NK-92 (cell line): ENCODE results near the gene KCNN3.
"Not testable (repeated sequence)": the region's sequence is repeated elsewhere in the genome, so short reads cannot be mapped to it uniquely, and the experiment has no call there.

Experiments used
- DNase-seq: peaks from one replicate; lab custom pipeline; 2025; ENCODE audit not compliant: unreplicated experiment; lab: John Stamatoyannopoulos, UW

The KCNN3 gene

DNA sequence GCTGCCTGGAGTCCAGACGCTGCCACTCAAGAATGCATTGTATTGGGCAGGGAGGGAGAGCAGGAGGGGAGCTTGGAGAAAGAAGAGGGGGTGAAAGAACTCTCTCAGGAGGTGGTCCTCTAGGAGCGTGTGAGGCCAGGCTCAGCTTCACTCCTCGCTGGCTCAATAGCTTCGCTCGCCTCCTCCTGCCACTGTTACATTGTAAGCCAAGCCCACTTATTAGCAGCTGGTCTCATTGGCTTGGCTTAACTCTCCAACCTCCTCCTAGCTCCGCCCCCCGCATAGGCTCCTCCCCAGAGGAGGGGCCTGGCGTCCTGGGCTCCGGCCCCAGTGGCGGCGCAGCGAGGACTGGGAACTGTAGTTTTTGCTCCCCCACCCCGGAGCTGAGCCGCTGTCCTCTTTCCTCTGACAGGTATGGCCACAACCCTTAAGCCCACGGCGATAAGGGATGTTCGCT is at the start of gene KCNN3:
Gene KCNN3 (minus strand): TSS at position 167 of the 457 bp plus-strand sequence. CDS start 317 bp downstream, outside the sequence.
- no peak for DNase-seq

DNA sequence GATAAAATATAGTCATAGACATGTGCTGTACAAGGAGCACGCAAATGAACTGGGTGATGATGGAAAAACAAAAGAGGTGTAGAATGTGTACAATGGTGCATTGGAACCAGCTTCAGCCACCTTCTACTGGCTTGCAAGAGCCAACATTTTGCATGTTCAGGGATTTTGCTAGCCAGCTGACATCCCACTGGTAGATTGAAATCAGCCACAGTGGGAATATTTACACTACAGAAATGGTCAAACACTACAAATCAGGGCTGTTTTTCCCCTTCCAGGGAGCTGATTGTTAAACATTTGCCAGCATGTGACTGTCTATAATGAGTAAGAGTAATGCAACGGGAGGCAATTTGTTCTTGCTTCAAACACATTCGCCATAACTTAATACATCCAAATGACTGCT is 43.2 kb upstream of the KCNN3 start:
- no peak for DNase-seq

DNA sequence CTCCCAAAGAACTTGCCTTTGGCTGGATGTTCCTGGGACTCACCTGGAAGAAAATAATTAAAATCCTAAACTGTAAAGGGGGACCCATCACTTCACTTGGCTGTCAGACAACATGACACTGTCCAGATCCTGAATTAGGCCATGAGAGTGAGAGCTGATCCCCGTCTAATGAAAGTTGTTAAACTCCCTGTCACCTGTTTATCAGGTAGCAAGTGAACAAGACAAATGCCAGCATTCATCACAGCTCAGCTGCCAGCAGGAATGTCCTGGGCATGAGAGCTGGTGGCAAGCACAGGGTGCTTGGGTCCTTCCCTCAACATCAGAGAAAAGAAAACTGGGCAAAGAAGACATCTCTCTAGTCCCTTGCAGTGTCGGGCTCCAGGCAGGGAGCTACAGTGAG is 42.7 kb upstream of the KCNN3 start:
- DNase-seq: no peak

DNA sequence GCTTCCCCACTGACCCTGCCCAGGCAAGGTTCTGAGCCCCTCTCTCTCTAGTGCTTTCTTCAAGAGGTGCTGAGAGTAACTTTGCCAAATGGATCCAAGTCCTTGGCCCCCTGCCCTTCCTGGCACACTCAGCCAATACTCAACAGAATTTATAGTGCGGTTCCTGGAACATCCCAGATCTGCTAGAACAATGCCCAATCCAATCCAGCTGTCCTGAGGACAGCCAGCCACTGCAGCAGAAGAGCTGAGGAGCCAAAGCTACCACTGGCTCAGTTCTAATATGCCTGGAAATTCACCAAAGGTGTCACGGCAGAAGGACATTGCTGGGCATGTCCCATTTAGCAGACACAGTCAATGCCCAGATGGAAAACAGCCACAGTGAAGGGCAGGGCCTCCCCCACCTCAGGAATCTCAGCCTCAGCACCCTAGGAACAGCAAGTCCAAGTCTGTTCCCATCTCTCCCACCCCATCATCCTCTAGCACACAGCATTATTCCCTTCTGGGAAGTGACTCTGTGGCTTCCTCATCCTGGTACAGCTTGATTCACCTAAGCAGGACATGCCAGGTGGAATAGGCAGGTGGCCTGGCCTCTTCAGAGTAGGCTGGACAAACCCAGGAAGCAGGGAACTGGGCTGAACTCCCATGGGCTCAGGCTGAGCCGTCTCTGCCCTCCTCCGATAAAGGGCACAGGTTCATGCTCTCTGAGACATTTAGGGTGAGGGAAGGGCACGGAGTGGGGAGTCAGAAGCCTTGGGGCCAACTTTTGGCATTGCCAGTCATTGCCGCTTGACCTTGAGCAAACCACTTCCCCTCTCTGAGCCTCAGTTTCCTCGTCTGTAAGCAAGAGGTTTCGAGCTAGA is 41.8 kb upstream of the KCNN3 start:
- DNase-seq: no peak

DNA sequence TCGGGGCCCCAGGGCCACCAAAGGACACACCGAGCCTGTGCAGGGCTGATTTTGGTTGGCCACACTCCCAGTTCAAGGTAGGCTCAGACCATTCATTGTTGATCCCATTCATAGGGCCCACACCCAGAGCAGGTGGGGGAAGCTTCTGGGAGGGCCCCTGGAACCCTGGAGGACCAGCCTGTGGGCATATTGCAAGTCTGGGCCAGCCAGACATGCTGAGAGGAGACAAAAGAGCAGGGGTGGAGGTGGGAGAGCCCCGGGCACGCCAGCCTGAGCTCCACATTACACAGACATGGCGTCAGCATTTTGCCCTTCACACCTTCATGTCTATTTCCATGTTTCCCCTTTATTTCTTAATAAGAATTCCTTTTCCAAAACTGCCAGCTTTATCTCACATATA is 40.8 kb upstream of the KCNN3 start:
- DNase-seq: no peak

DNA sequence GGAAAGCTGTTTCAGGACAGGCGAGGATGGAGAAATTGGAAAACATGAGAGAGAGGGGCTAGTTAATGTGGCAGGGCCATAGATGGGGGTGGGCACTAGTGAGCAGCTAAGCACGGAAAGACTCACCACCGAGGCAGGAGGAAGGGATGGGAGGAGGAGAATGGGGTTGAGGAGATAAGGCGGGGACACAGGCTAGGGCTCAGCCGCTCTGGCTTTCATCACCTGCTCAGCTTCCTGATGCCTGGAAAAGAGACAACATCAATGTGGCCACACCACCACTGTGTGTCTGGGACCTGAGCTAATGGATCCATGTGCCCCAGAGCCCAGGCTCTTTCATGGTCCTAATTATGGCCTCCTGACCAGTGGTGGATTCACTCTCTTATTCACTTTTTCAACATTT is 38.9 kb upstream of the KCNN3 start:
- no peak for DNase-seq

DNA sequence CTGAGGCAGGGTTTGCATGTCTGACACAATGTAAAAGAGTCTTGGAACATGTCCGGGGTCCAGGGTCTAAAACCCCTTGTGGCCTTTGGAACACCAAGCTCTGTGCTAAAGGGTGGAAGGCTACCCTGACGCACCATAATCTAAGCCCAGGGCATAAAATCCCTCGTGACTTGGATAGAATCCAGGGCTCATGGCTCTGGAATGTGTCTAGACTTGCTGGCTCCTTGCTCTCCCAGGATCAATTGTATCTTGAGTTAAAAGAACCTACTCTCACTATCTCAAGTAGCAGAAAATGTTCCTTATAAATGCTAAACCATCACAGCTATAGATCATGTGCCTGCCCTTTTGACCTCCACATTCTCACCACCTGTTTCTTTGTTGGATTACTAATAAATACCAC is 38.0 kb upstream of the KCNN3 start:
- DNase-seq: not testable (repeated sequence)

DNA sequence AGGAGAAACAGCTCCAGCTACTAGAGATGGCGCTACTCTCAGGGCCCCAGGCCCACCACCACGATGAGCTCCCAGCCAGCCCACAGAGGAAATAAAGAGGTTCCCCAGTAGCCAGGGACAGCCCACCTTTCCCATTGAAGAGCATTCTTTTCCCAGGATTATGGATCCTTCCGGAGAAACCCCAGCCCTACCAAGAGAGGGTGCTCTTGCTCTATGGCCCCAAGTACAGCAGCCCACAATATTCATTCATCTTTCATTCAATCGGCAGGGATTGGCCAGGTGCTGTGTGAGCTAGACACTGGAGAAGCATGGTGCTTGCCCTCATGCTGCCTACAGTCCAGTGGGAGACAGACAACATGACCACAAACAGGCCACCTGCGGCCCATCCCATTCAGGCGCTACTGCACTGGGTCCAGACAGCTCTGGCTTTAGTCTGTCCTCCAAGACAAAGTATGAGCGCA is 36.6 kb upstream of the KCNN3 start:
- DNase-seq: no peak

DNA sequence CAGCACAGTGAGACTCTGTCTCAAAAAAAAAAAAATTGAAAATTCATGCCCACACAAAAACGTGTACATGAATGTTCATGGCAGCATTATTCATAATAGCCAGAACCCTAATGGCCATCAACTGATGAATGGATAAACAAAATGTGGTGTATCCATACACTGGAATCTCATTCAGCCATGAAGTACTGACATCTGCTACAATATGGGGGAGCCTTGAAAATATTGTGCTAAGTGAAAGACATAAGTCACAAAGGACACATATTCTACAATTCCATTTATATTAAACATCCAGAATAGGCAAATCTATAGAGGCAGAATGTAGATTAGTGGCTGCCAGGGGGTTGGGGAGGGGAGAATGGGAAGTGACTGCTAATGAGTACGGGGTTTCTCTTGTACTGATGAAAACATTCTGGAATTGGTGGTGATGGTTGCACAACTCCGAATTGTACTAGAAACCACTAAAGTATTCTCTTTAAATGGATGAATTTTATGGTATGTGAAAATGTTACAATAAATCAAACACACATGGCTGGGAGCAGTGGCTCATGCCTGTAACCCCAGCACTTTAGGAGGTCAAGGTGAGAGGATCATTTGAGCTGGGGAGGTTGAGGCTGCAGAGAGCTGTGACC is 33.0 kb upstream of the KCNN3 start:
- DNase-seq: no peak

DNA sequence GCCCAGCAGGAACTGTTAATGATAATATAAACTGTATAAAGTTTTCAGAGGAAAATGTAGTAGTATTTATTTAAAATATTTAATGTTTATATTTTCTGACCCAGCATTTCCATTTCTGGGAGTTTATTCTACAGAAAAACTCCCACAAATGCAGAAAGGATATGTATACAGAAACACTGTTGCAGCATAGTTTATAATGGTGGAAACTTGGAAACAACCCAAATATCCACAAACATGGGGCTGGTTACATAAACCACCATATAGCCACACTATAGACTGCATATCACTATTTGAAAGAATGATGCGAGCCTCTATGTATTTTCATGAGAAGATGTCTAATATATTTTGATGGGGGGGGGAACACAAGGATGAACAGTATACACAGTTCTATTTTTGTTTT is 31.5 kb upstream of the KCNN3 start:
- no peak for DNase-seq

DNA sequence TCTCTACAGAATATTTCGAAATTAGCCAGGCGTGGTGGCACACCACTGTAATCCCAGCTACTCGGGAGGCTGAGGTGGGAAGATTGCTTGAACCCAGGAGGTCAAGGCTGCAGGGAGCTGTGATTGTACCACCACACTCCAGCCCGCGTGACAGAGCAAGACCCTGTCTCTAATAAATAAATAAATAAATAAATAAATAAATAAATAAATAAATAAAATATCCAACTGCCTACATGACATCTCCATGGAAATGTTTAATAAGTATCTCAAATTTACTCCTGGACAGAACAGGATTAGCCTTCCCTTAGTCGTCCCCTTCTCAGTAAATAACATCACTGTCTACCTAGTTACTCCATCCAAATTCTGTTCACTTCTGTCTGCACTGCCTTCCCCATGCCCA is 29.0 kb upstream of the KCNN3 start:
- no peak for DNase-seq

DNA sequence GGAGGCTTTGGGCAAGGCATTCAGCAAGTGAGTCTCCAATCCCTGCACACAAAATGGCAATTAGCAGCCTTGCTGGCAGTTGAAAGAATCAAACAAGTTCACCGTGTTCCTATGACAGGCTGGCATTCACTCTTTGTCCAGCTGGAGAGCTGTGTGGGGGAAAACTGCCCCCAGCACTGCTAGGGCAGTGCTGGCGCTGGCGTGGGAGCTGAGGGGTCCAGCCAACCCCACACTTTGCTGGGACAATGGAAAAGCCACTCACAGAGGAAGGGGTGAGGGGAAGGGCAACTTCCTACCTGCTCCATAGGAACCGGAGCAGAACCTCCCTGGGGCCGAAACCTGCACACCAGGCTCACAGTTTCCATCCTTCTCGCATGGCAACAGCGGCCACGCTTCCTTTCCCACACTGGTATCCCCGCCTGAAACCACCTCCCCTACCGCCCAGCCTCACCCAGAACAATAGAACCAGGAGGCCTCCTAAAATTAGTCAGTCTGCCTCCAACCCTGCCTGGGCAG is 26.7 kb upstream of the KCNN3 start:
- no peak for DNase-seq

DNA sequence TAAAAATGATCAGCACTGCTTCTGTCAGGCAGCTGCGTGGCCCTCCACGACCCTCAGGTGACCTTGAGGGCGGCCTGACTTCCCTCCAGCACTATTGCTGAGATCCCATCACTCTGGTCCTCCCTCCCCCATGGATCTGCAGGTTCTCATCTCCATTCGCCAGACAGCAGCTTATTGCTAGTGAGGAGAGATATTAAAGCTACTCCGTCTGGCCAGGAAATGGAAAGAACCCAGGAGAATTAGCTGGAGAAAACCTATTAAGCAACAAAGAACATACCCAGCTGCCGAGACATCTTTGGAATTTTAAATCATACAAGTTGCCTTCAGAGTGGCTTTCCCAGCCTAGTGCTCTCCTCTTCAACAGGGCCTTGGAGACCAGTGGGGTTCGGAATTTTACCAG is 25.7 kb upstream of the KCNN3 start:
- DNase-seq: no peak

DNA sequence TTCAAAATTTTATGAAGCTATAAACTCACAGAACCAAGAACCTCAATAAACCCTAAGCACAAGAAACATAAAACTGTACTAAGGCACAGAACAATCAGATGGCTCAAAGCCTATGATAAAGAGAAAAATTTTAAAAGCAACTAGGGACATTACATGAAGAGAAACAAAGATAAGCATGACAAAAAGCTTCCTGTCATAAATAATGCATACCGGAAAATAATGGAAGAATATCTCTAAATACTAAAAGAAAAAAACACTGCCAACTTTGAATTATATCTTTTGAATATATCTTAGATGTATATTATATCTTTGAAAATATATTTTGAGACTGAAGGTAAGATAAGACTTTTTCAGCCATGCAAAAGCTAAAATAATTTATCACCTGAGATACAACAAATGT is 21.4 kb upstream of the KCNN3 start:
- no peak for DNase-seq

DNA sequence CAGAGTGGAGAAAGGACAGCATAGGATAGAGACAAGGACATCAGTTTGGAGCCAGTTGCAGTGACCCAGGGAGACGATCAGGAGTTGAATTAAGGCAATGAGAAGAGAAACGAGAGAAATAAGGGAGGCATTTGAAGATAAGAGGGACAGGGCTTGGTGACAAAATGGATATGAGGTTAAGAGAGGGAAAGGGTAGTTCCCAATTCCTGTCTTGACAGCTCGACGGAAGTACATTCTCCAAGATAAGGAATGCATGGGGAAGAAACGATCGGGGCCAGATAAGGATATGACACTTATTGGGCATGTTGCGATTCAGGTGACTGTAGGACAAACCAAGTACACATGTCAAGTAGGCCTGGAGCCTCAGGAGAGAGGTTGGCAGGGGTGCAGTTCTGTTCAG is 18.7 kb upstream of the KCNN3 start:
- no peak for DNase-seq

DNA sequence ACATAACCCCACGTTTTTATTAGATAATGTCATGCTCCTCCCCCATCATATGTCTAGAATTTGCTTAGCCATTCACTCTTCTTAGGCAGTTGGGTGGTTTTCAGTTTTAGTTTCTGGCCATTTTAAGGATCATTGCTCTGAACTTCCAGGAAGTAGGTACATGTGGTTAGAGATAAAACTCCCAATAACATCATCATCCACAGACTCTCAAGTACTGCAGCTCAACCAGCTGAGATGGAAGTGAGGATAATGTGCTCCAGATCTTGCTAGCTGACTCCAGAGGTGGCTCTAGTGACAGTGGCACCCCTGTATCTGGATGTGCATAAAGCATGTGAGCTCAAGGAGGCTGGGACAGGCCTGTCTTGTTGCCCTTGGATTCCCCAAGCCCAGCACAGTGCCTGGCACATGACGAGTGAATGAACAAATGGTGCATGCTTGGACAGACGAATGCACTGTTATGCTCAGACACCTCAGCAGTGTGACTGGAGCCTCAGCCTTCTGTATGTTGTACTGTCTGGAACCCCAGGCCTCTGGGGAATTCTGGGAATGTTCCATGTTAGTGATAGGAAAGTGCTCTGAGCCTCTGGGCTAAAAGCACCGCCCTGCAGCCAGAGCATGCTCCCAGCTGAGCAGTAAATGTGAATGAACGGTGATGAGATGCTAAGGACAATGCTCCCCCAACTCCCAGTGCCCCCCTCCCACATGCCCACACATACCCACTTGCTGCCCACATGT is 16.4 kb upstream of the KCNN3 start:
- DNase-seq: no peak

DNA sequence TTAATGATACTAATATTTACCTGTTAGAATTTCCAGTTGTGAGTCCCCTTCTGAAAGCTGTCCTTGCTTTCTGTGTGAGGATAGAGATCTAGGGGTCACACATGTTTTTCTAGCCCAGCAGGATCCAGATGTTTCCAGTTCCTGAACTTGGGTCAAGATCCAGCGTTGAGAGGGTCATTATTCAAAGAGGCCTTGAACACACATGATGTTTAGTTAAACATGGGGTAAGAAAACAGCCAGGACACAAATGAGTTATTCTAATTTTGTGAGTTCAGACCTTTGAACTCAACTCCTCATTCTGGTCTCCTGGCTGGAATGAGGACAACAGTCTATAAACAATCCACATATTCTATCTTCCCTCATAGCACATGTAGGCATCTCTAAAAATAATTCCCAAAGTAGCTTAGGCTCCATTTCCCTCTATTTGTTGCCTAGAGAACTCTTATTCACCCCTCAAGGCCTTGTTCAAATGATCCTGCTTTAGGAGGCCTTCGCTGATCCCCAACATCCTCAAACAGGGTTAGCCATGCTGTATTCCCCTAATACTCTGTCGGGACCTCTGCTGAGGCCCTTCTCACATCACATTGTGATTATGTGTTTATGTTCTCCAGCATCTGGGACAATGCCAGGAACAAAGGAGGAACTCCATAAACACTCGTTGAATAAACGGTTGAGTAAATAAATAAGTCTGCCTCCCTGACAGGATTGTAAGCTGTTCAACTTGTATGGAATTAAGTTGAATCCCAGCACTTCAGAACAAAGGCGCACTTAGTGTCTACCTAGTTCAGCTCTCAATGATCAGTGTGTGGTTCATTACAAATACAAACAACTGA is 15.0 kb upstream of the KCNN3 start:
- no peak for DNase-seq

DNA sequence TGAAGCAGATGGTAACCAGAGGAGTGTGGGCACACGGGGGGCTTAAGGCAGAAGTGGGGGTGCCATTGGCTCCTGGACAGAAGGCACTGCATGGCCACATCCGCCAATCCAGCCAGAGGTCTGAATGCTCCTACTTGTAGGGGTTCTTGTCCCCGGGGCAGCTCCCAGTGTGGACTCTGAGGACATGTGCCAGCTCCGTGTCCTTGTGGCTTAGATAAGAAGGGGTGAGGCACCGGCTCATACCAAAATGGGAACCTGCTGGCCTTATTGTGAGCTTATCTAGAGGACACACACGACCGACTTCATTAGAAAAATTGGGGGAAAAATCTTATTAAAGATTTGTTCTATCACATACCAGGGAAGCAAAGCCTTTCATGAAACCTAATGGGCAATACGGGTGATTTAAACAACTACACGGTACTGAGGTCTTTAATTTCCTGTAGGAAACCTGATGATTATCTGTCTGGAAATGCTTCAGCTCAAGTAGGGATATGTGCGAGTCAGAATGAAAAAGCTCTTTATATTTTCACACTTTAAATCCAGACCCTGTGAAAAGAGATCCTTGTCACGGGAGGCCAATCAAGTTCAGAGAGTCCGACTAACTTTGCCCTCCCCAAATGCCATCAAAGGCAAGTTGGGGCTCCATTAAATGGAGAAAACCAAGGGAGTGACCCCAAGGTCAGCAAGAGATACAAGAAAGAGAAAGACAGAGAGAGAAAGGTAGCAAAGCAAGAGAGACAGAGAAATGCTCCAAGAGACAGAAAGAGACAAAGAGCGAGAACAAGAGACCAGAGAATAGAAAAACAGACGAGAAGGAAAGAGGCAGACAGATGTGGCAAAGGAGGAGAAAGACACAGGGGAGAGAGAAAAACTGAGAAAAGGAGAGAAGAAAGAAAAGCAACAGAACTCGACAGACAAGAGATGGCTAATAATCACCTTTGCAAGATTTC is 14.1 kb upstream of the KCNN3 start:
- DNase-seq: no peak

DNA sequence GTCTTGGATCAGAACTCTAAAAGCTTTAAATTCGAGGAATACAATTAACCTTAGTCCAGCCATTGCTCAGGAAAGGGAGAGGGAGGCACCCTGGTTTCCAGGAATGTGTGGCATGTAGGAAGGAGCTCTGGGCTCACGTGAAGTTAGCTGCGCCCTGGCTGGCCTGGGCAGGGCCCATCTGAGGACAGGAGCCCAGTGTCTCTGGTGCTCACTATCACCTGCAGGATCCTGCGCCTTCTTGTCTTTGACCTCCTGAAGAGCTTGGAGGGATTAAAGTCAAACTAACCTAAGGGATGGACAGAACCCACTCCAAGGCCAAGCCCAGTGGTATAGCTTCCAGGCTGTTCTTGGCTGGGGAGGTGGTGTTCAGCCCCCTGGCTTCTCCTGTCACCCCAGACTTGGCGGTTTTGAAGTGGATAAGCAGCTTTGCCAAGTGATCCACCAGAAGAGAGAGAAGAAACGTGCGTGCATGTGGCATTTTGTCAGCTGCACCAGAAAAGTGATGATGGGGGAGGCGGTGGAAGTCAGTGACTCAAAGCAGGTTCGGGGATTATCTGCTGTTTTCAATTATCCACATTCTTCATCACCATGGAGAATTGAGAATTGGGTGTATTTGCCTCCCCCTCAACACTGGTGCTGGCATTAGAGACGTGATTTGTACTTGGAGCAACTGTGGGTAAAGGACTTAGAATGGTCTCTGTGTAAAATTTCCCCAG is 11.9 kb upstream of the KCNN3 start:
- DNase-seq: no peak
